ENCODE measurements around the gene BAHCC1.

BAHCC1 gene

DNA sequence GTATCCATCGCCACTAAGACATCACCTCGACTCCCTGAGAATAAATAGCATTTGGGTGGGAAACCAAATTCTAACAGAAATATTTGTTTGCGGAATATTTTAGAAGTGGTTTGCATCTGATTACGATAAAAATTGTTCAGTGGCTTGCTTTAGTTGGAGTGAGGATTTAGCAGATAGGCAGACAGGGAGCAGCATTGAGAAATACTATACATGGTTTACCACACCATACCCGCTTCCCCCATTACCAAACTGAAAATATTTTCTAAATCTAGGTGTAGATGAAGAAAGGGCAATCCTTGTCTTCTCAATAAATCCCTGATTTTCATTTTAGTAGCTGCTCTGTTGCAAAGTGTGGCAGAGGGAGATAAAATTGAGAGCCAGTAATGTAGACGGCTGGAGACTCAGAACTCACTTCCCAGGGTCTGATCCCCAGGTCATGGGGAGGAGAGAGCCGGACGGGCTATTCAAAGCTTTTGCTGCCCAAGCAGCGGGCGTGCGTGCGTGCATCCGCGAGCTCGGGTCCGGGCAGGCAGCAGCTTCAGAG lies 808 bp upstream of the BAHCC1 start:
- ATAC-seq: no peak

DNA sequence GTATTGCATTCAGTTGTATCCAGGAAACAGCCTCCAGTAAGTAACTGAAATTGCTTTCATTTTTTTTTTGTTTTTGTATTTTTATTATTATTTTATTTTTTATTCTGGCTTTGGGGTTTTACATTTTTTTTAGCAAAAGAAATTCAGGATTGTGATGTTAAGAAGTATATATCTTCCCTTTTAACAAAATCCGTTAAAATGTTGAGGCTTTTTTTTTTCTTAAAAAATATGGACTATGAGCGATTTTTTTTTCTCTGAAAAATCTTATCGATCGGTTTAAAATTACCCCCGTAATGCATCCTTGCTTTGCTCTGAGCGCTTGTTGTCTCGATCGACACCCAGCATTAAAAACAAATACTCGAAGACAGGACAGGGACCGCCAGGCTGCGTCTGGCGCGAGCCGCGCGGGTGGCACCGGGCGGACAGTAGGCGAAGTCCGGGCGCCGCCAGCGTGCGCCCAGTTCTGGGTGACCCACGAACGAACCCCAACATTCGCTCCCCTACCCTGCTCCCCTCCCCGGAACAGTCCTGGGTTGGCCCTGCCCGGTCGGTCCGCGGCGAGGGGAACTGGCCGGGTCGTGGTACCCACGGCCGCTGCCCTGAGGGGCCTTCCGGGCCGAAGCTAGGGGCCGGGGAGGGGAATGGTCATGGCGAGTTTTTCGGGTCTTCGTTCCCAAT lies 482 bp downstream of the BAHCC1 start:
- ATAC-seq: no peak
- TF ChIP-seq SNAI2 (CRISPR knock-in tag; IDR thresholded peaks at IDR 0.05) (no peak), TCF4 (CRISPR knock-in tag; IDR thresholded peaks at IDR 0.05; ENCODE audit: borderline replicate concordance) (no peak), TOX (CRISPR knock-in tag; IDR thresholded peaks at IDR 0.05; ENCODE audit: borderline replicate concordance) (no peak), PPARA (CRISPR knock-in tag; IDR thresholded peaks at IDR 0.05; ENCODE audit: borderline replicate concordance) (no peak), OSR1 (CRISPR knock-in tag; IDR thresholded peaks at IDR 0.05) (no peak), ESRRG (CRISPR knock-in tag; IDR thresholded peaks at IDR 0.05) (no peak), BACH2 (CRISPR knock-in tag; IDR thresholded peaks at IDR 0.05; ENCODE audit: borderline replicate concordance) (no peak), ZC3H10 (CRISPR knock-in tag; IDR thresholded peaks at IDR 0.05) (no peak), ARNTL (CRISPR knock-in tag; IDR thresholded peaks at IDR 0.05; ENCODE audit: borderline replicate concordance, low read depth) (no peak), ZNF565 (CRISPR knock-in tag; conservative IDR thresholded peaks at IDR 0.05; ENCODE audit: low read depth) (no peak)
- TF ChIP-seq, protein P1, sequence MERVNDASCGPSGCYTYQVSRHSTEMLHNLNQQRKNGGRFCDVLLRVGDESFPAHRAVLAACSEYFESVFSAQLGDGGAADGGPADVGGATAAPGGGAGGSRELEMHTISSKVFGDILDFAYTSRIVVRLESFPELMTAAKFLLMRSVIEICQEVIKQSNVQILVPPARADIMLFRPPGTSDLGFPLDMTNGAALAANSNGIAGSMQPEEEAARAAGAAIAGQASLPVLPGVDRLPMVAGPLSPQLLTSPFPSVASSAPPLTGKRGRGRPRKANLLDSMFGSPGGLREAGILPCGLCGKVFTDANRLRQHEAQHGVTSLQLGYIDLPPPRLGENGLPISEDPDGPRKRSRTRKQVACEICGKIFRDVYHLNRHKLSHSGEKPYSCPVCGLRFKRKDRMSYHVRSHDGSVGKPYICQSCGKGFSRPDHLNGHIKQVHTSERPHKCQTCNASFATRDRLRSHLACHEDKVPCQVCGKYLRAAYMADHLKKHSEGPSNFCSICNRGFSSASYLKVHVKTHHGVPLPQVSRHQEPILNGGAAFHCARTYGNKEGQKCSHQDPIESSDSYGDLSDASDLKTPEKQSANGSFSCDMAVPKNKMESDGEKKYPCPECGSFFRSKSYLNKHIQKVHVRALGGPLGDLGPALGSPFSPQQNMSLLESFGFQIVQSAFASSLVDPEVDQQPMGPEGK (CRISPR knock-in tag; IDR thresholded peaks at IDR 0.05; ENCODE audit: borderline replicate concordance): no peak
- TF ChIP-seq, protein P2, sequence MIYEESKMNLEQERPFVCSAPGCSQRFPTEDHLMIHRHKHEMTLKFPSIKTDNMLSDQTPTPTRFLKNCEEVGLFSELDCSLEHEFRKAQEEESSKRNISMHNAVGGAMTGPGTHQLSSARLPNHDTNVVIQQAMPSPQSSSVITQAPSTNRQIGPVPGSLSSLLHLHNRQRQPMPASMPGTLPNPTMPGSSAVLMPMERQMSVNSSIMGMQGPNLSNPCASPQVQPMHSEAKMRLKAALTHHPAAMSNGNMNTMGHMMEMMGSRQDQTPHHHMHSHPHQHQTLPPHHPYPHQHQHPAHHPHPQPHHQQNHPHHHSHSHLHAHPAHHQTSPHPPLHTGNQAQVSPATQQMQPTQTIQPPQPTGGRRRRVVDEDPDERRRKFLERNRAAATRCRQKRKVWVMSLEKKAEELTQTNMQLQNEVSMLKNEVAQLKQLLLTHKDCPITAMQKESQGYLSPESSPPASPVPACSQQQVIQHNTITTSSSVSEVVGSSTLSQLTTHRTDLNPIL (CRISPR knock-in tag; IDR thresholded peaks at IDR 0.05; ENCODE audit: low read depth): no peak

More for the DNA sequence above, 808 bp upstream of the BAHCC1 start:
- TF ChIP-seq CSDC2 (CRISPR knock-in tag; IDR thresholded peaks at IDR 0.05) (no peak), GLIS3 (CRISPR knock-in tag; IDR thresholded peaks at IDR 0.05) (no peak), ZC3H10 (CRISPR knock-in tag; IDR thresholded peaks at IDR 0.05) (no peak), PPARA (CRISPR knock-in tag; IDR thresholded peaks at IDR 0.05; ENCODE audit: borderline replicate concordance) (no peak), ZFP30 (CRISPR knock-in tag; IDR thresholded peaks at IDR 0.05) (no peak), RARB (CRISPR knock-in tag; IDR thresholded peaks at IDR 0.05) (no peak), OSR1 (CRISPR knock-in tag; IDR thresholded peaks at IDR 0.05) (no peak), ESRRG (CRISPR knock-in tag; IDR thresholded peaks at IDR 0.05) (no peak), ZNF8 (CRISPR knock-in tag; IDR thresholded peaks at IDR 0.05) (no peak), ISL1 (CRISPR knock-in tag; IDR thresholded peaks at IDR 0.05) (no peak), TCF4 (CRISPR knock-in tag; IDR thresholded peaks at IDR 0.05; ENCODE audit: borderline replicate concordance) (no peak), TOX (CRISPR knock-in tag; IDR thresholded peaks at IDR 0.05; ENCODE audit: borderline replicate concordance) (no peak), ARNTL (CRISPR knock-in tag; IDR thresholded peaks at IDR 0.05; ENCODE audit: borderline replicate concordance, low read depth) (no peak), SNAI2 (CRISPR knock-in tag; IDR thresholded peaks at IDR 0.05) (no peak), ZNF70 (CRISPR knock-in tag; IDR thresholded peaks at IDR 0.05) (no peak)
- TF ChIP-seq, protein P1 (CRISPR knock-in tag; IDR thresholded peaks at IDR 0.05; ENCODE audit: borderline replicate concordance): no peak
- TF ChIP-seq, protein P2 (CRISPR knock-in tag; IDR thresholded peaks at IDR 0.05; ENCODE audit: low read depth): no peak
- TF ChIP-seq, protein P3, sequence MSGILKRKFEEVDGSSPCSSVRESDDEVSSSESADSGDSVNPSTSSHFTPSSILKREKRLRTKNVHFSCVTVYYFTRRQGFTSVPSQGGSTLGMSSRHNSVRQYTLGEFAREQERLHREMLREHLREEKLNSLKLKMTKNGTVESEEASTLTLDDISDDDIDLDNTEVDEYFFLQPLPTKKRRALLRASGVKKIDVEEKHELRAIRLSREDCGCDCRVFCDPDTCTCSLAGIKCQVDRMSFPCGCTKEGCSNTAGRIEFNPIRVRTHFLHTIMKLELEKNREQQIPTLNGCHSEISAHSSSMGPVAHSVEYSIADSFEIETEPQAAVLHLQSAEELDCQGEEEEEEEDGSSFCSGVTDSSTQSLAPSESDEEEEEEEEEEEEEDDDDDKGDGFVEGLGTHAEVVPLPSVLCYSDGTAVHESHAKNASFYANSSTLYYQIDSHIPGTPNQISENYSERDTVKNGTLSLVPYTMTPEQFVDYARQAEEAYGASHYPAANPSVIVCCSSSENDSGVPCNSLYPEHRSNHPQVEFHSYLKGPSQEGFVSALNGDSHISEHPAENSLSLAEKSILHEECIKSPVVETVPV (CRISPR knock-in tag; IDR thresholded peaks at IDR 0.05): no peak
- TF ChIP-seq, protein P4, sequence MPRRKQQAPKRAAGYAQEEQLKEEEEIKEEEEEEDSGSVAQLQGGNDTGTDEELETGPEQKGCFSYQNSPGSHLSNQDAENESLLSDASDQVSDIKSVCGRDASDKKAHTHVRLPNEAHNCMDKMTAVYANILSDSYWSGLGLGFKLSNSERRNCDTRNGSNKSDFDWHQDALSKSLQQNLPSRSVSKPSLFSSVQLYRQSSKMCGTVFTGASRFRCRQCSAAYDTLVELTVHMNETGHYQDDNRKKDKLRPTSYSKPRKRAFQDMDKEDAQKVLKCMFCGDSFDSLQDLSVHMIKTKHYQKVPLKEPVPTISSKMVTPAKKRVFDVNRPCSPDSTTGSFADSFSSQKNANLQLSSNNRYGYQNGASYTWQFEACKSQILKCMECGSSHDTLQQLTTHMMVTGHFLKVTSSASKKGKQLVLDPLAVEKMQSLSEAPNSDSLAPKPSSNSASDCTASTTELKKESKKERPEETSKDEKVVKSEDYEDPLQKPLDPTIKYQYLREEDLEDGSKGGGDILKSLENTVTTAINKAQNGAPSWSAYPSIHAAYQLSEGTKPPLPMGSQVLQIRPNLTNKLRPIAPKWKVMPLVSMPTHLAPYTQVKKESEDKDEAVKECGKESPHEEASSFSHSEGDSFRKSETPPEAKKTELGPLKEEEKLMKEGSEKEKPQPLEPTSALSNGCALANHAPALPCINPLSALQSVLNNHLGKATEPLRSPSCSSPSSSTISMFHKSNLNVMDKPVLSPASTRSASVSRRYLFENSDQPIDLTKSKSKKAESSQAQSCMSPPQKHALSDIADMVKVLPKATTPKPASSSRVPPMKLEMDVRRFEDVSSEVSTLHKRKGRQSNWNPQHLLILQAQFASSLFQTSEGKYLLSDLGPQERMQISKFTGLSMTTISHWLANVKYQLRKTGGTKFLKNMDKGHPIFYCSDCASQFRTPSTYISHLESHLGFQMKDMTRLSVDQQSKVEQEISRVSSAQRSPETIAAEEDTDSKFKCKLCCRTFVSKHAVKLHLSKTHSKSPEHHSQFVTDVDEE (CRISPR knock-in tag; IDR thresholded peaks at IDR 0.05): no peak
- TF ChIP-seq, protein P5, sequence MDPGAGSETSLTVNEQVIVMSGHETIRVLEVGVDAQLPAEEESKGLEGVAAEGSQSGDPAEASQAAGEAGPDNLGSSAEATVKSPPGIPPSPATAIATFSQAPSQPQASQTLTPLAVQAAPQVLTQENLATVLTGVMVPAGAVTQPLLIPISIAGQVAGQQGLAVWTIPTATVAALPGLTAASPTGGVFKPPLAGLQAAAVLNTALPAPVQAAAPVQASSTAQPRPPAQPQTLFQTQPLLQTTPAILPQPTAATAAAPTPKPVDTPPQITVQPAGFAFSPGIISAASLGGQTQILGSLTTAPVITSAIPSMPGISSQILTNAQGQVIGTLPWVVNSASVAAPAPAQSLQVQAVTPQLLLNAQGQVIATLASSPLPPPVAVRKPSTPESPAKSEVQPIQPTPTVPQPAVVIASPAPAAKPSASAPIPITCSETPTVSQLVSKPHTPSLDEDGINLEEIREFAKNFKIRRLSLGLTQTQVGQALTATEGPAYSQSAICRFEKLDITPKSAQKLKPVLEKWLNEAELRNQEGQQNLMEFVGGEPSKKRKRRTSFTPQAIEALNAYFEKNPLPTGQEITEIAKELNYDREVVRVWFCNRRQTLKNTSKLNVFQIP (CRISPR knock-in tag; IDR thresholded peaks at IDR 0.05; ENCODE audit: borderline replicate concordance, low read depth): no peak

All from SK-N-SH treated with all-trans-retinoic acid at 6 μM for 48 hours (cell line).